ENCODE data around the gene CBL.

- TF ChIP-seq YY1 (IDR thresholded peaks at IDR 0.05; ENCODE audit: insufficient read depth, insufficient read length) (no peak), ZNF274 (IDR thresholded peaks at IDR 0.05; ENCODE audit: low read depth, low read length) (no peak)
Measured at GRCh38 chr11:119329320-119329719, 123.2 kb downstream of the CBL start.
